WTC11 (cell line): ENCODE measurements around the gene TMPRSS11B. TPM values are rescaled to one million over a fixed set of nuclear protein-coding genes. Genes with fewer than 3 reads are reported as not detected.
A peak's percentile ranks its signal among the peaks of the same experiment; 100 is the strongest.

Source experiments
- ATAC-seq: fragments of 200-7000 bp; cut with Tn5 transposase; 2 replicates; pipeline ENCODE4 v1.10.0; 2021; ENCODE audit warnings: mild to moderate bottlenecking, moderate library complexity
- CTCF ChIA-PET: fragments of 300-600 bp; sonication (Branson Sonifier 250); formaldehyde crosslinking; loops from one replicate; lab custom pipeline; 2021; ENCODE audit warnings: antibody characterized with exemption; lab: Charles Lee
- POLR2A ChIA-PET: fragments of 350-600 bp; sonication (Branson Sonifier 250); formaldehyde crosslinking; loops from one replicate; lab custom pipeline; 2021; ENCODE audit warnings: antibody characterized with exemption; lab: Charles Lee
- DNase-seq: peaks from one replicate; pipeline ENCODE4 v3.0.0; 2021; ENCODE audit warnings: low spot score
- H3K27ac Mint-ChIP-seq: 2 replicates; pipeline ENCODE4 v1.8.0; 2021; ENCODE audit warnings: mixed read lengths
- H3K27me3 Mint-ChIP-seq: 2 replicates; pipeline ENCODE4 v1.8.0; 2021; ENCODE audit warnings: low read depth, mild to moderate bottlenecking, moderate library complexity, mixed read lengths
- H3K36me3 Mint-ChIP-seq: 2 replicates; pipeline ENCODE4 v1.8.0; 2021; ENCODE audit warnings: mixed read lengths
- H3K4me1 Mint-ChIP-seq: 2 replicates; pipeline ENCODE4 v1.8.0; 2022; ENCODE audit warnings: mixed read lengths
- H3K4me3 Mint-ChIP-seq: 2 replicates; pipeline ENCODE4 v1.8.0; 2021; ENCODE audit warnings: mild to moderate bottlenecking, moderate library complexity, mixed read lengths
- H3K9me3 Mint-ChIP-seq: 2 replicates; pipeline ENCODE4 v1.8.0; 2021; ENCODE audit warnings: mixed read lengths
- AR ChIP-seq: fragments of 250-450 bp; sonication (Bioruptor Pico); IDR thresholded peaks from 2 replicates; pipeline ENCODE4 v1.9.0; 2021; ENCODE audit warnings: mild to moderate bottlenecking
- ATF2 ChIP-seq: sonication (generic); formaldehyde crosslinking; IDR thresholded peaks from 2 replicates; pipeline ENCODE4 v1.8.1; 2022; ENCODE audit warnings: low read depth, missing genetic modification reagents, borderline replicate concordance
- CBFB ChIP-seq: sonication (generic); formaldehyde crosslinking; IDR thresholded peaks from 2 replicates; pipeline ENCODE4 v1.8.1; 2022; ENCODE audit warnings: mild to moderate bottlenecking, low read depth, missing genetic modification reagents
- CDX4 ChIP-seq: fragments of 250-450 bp; sonication (Bioruptor Pico); IDR thresholded peaks from 2 replicates; pipeline ENCODE4 v1.9.0; 2021; ENCODE audit warnings: moderate library complexity, mild to moderate bottlenecking, inconsistent platforms, borderline replicate concordance
- CREB1 ChIP-seq: sonication (generic); formaldehyde crosslinking; IDR thresholded peaks from 2 replicates; pipeline ENCODE4 v1.8.0; 2023; ENCODE audit warnings: mild to moderate bottlenecking, missing genetic modification reagents
- CREM ChIP-seq: sonication (generic); formaldehyde crosslinking; IDR thresholded peaks from 2 replicates; pipeline ENCODE4 v1.8.1; 2022; ENCODE audit warnings: mild to moderate bottlenecking, missing genetic modification reagents, moderate library complexity
- E2F1 ChIP-seq: sonication (generic); formaldehyde crosslinking; IDR thresholded peaks from 2 replicates; pipeline ENCODE4 v1.8.0; 2022; ENCODE audit warnings: mild to moderate bottlenecking, missing genetic modification reagents
- E2F5 ChIP-seq: sonication (generic); formaldehyde crosslinking; IDR thresholded peaks from 2 replicates; pipeline ENCODE4 v1.8.1; 2022; ENCODE audit warnings: mild to moderate bottlenecking, moderate library complexity, missing genetic modification reagents
- ELF4 ChIP-seq: sonication (generic); formaldehyde crosslinking; IDR thresholded peaks from 2 replicates; pipeline ENCODE4 v1.8.1; 2022; ENCODE audit warnings: low read depth, mild to moderate bottlenecking, moderate library complexity, missing genetic modification reagents
- FOXJ3 ChIP-seq: sonication (generic); formaldehyde crosslinking; IDR thresholded peaks from 2 replicates; pipeline ENCODE4 v1.9.0; 2021; ENCODE audit warnings: missing genetic modification reagents, mild to moderate bottlenecking, borderline replicate concordance
- FOXP1 ChIP-seq: sonication (generic); formaldehyde crosslinking; IDR thresholded peaks from 2 replicates; pipeline ENCODE4 v1.8.0; 2022; ENCODE audit warnings: missing genetic modification reagents, mild to moderate bottlenecking, moderate library complexity, borderline replicate concordance
- HMGA2 ChIP-seq: fragments of 250-450 bp; sonication (Bioruptor Pico); IDR thresholded peaks from 2 replicates; pipeline ENCODE4 v1.4.0; 2021; ENCODE audit warnings: mild to moderate bottlenecking, moderate library complexity
- MLX ChIP-seq: sonication (generic); formaldehyde crosslinking; IDR thresholded peaks from 2 replicates; pipeline ENCODE4 v1.8.1; 2023; ENCODE audit warnings: mild to moderate bottlenecking, missing genetic modification reagents, moderate library complexity
- MYBL2 ChIP-seq: sonication (generic); formaldehyde crosslinking; IDR thresholded peaks from 2 replicates; pipeline ENCODE4 v1.8.1; 2023; ENCODE audit warnings: mild to moderate bottlenecking, moderate library complexity, missing genetic modification reagents
- NFE2L1 ChIP-seq: sonication (generic); formaldehyde crosslinking; IDR thresholded peaks from 2 replicates; pipeline ENCODE4 v1.8.1; 2023; ENCODE audit warnings: missing genetic modification reagents
- SMAD4 ChIP-seq: sonication (generic); formaldehyde crosslinking; IDR thresholded peaks from 2 replicates; pipeline ENCODE4 v1.8.0; 2022; ENCODE audit warnings: mild to moderate bottlenecking, missing genetic modification reagents
- USF1 ChIP-seq: sonication (generic); formaldehyde crosslinking; IDR thresholded peaks from 2 replicates; pipeline ENCODE4 v1.8.0; 2022; ENCODE audit warnings: mild to moderate bottlenecking, missing genetic modification reagents
- ZNF232 ChIP-seq: sonication (generic); formaldehyde crosslinking; IDR thresholded peaks from 2 replicates; pipeline ENCODE4 v1.8.0; 2022; ENCODE audit warnings: mild to moderate bottlenecking, missing genetic modification reagents
- ZNF281 ChIP-seq: sonication (generic); formaldehyde crosslinking; IDR thresholded peaks from 2 replicates; pipeline ENCODE4 v1.8.0; 2023; ENCODE audit warnings: mild to moderate bottlenecking, missing genetic modification reagents
- ZNF425 ChIP-seq: fragments of 250-450 bp; sonication (Bioruptor Pico); conservative IDR thresholded peaks from 2 replicates; pipeline ENCODE4 v1.9.0; 2021; ENCODE audit warnings: mild to moderate bottlenecking
- total RNA-seq: library from RNA; stranded (reverse); gene quantifications from 3 replicates; pipeline ENCODE4 v1.2.3, GENCODE V29; 2021

TMPRSS11B gene
- total RNA-seq, 1 experiment from 2014 or later, result not detected

GRCh38 chr4:68180849-68181526 is 64.5 kb downstream of the TMPRSS11B start (continued):
- TF ChIP-seq FOXP1, result no peak
- no peak for TF ChIP-seq MLX (CRISPR knock-in tag)
- no peak for TF ChIP-seq E2F5 (CRISPR knock-in tag)
- TF ChIP-seq CBFB (CRISPR knock-in tag), result no peak

- TF ChIP-seq NFE2L1 (CRISPR knock-in tag), result no peak
- no peak for TF ChIP-seq ELF4
- TF ChIP-seq ATF2 (CRISPR knock-in tag), result no peak
- no peak for TF ChIP-seq E2F5 (CRISPR knock-in tag)
- no peak for TF ChIP-seq CREM (CRISPR knock-in tag)
- no peak for TF ChIP-seq USF1 (CRISPR knock-in tag)
- TF ChIP-seq FOXJ3 (CRISPR knock-in tag), result no peak
- TF ChIP-seq AR (CRISPR knock-in tag), result no peak
- no peak for TF ChIP-seq SMAD4 (CRISPR knock-in tag)
- no peak for TF ChIP-seq E2F1 (CRISPR knock-in tag)
- no peak for TF ChIP-seq ZNF281
- no peak for TF ChIP-seq CREB1
- TF ChIP-seq CDX4 (CRISPR knock-in tag), result no peak
- no peak for TF ChIP-seq ZNF425 (CRISPR knock-in tag)
- TF ChIP-seq MYBL2 (CRISPR knock-in tag), result no peak
- no peak for TF ChIP-seq ZNF232 (CRISPR knock-in tag)
- TF ChIP-seq HMGA2 (CRISPR knock-in tag), result no peak
- CTCF ChIA-PET, result interaction anchor here (1.0 to 1.9 kb wide), 2 partner anchors 11 to 189 kb away, joined by 3 to 5 read pairs; no protein-coding TSS in a partner anchor
- POLR2A ChIA-PET, result no interaction called here
- no peaks in the 10 kb centered on the region for H3K27me3 Mint-ChIP-seq
- peak; percentile 32; the same call in 1 of the 2 replicates for ATAC-seq
- H3K9me3 Mint-ChIP-seq, result peaks cover 28% of the 10 kb centered on the region
- no peak overlapping the region for H3K27ac Mint-ChIP-seq
- no peaks in the 10 kb centered on the region for H3K4me1 Mint-ChIP-seq
- no peak for DNase-seq
- H3K4me3 Mint-ChIP-seq, result no peak overlapping the region
- H3K36me3 Mint-ChIP-seq, result peaks cover 28% of the 10 kb centered on the region
Observed at GRCh38 chr4:68176904-68177303, 68.6 kb downstream of the TMPRSS11B start.
